ENCODE data around the gene ERCC6.

Gene ERCC6

GRCh38 chr10:49552277-49552676, 13.4 kb upstream of the ERCC6 start:
- TF ChIP-seq GABPA (IDR thresholded peaks at IDR 0.05; ENCODE audit: low read depth), result no peak
- TF ChIP-seq POLR2AphosphoS5 (IDR thresholded peaks at IDR 0.05; ENCODE audit: low read depth), result no peak
- TF ChIP-seq REST (IDR thresholded peaks at IDR 0.05; ENCODE audit: insufficient replicate concordance, low read depth), result no peak
- TF ChIP-seq SPI1 (IDR thresholded peaks at IDR 0.05; ENCODE audit: borderline replicate concordance, low read depth), result no peak
- no peak for TF ChIP-seq CTCF (IDR thresholded peaks at IDR 0.05; ENCODE audit: insufficient read depth, low read length)
- no peak overlapping the region for H3K4me3 ChIP-seq (replicated peaks; ENCODE audit: insufficient read depth, low read length)
- no peaks in the 10 kb centered on the region for H3K27me3 ChIP-seq (ENCODE audit: insufficient read depth, poor library complexity, severe bottlenecking)
- H3K27ac ChIP-seq (replicated peaks), result no peak overlapping the region
- DNase-seq (ENCODE audit: low read depth in 1 of 2, low spot score in 1 of 2), result no peak

- no peak overlapping the region for H3K4me3 ChIP-seq (replicated peaks; ENCODE audit: insufficient read depth, low read length)
- no peak overlapping the region for H3K27ac ChIP-seq (replicated peaks)
- no peak for TF ChIP-seq REST (IDR thresholded peaks at IDR 0.05; ENCODE audit: insufficient replicate concordance, low read depth)
- no peak for TF ChIP-seq CTCF (IDR thresholded peaks at IDR 0.05; ENCODE audit: insufficient read depth, low read length)
- TF ChIP-seq POLR2AphosphoS5 (IDR thresholded peaks at IDR 0.05; ENCODE audit: low read depth), result no peak
- no peak for TF ChIP-seq SPI1 (IDR thresholded peaks at IDR 0.05; ENCODE audit: borderline replicate concordance, low read depth)
- no peak for TF ChIP-seq GABPA (IDR thresholded peaks at IDR 0.05; ENCODE audit: low read depth)
- no peaks in the 10 kb centered on the region for H3K27me3 ChIP-seq (ENCODE audit: insufficient read depth, poor library complexity, severe bottlenecking)
- no peak for DNase-seq (ENCODE audit: low read depth in 1 of 2, low spot score in 1 of 2)
Observed at GRCh38 chr10:49550563-49550962, 11.6 kb upstream of the ERCC6 start.

- no peak for DNase-seq (ENCODE audit: low read depth in 1 of 2, low spot score in 1 of 2)
- Histone ChIP-seq H3K27ac (replicated peaks) (no peak overlapping the region), H3K4me3 (replicated peaks; ENCODE audit: insufficient read depth, low read length) (no peak overlapping the region), H3K27me3 (ENCODE audit: insufficient read depth, poor library complexity, severe bottlenecking) (no peaks in the 10 kb centered on the region)
- TF ChIP-seq POLR2AphosphoS5 (IDR thresholded peaks at IDR 0.05; ENCODE audit: low read depth), result no peak
Observed at GRCh38 chr10:49549640-49550346, 10.9 kb upstream of the ERCC6 start.

- no peaks in the 10 kb centered on the region for H3K27me3 ChIP-seq (ENCODE audit: insufficient read depth, poor library complexity, severe bottlenecking)
- H3K4me3 ChIP-seq (replicated peaks; ENCODE audit: insufficient read depth, low read length), result no peak overlapping the region
- no peak overlapping the region for H3K27ac ChIP-seq (replicated peaks)
- TF ChIP-seq CTCF (IDR thresholded peaks at IDR 0.05; ENCODE audit: insufficient read depth, low read length), result no peak
- no peak for TF ChIP-seq REST (IDR thresholded peaks at IDR 0.05; ENCODE audit: insufficient replicate concordance, low read depth)
- no peak for TF ChIP-seq POLR2AphosphoS5 (IDR thresholded peaks at IDR 0.05; ENCODE audit: low read depth)
- no peak for TF ChIP-seq GABPA (IDR thresholded peaks at IDR 0.05; ENCODE audit: low read depth)
- TF ChIP-seq SPI1 (IDR thresholded peaks at IDR 0.05; ENCODE audit: borderline replicate concordance, low read depth), result no peak
- DNase-seq (ENCODE audit: low read depth in 1 of 2, low spot score in 1 of 2), result no peak
Observed at GRCh38 chr10:49543604-49544003, 4.7 kb upstream of the ERCC6 start.

Data from HL-60 (cell line).